Activated naive CD8-positive, alpha-beta T cell treated with anti-CD3 and anti-CD28 coated beads for 36 hours (primary cell): ENCODE data around the gene ETV6. TPM values are rescaled to one million over a fixed set of nuclear protein-coding genes. Genes with fewer than 3 reads are reported as not detected.

ENCODE experiments used
- DNase-seq: peaks from one replicate; pipeline ENCODE4 v3.0.0; 2021
- H3K27ac Mint-ChIP-seq: one replicate; pipeline ENCODE4 v1.8.0; 2022; ENCODE audit warnings: mild to moderate bottlenecking, moderate library complexity, mixed read lengths
- H3K27me3 Mint-ChIP-seq: one replicate; pipeline ENCODE4 v1.8.0; 2022; ENCODE audit warnings: mild to moderate bottlenecking, mixed read lengths
- H3K36me3 Mint-ChIP-seq: one replicate; pipeline ENCODE4 v1.8.0; 2021; ENCODE audit warnings: mild to moderate bottlenecking, mixed read lengths
- H3K4me1 Mint-ChIP-seq: one replicate; pipeline ENCODE4 v1.8.0; 2021; ENCODE audit warnings: mixed read lengths
- H3K4me3 Mint-ChIP-seq: one replicate; pipeline ENCODE4 v1.8.0; 2022; ENCODE audit warnings: mild to moderate bottlenecking, moderate library complexity, mixed read lengths
- H3K9me3 Mint-ChIP-seq: one replicate; pipeline ENCODE4 v1.8.0; 2022; ENCODE audit warnings: mixed read lengths
- total RNA-seq, 2 experiments: library from RNA; stranded (reverse); gene quantifications; one replicate each; pipeline ENCODE4 v1.2.3, GENCODE V29; 2021

Gene ETV6
- total RNA-seq, 2 experiments from 2014 or later: 21.6 to 23.7 TPM

- DNase-seq: no peak
- Mint-ChIP-seq H3K27ac (no peak overlapping the region), H3K36me3 (peaks cover 11% of the 10 kb centered on the region), H3K4me1 (peaks cover 13% of the 10 kb centered on the region), H3K27me3 (no peaks in the 10 kb centered on the region), H3K9me3 (no peaks in the 10 kb centered on the region), H3K4me3 (no peak overlapping the region)
Observed at GRCh38 chr12:11688379-11688778, 38.9 kb downstream of the ETV6 start.

- H3K36me3 Mint-ChIP-seq: peaks cover 11% of the 10 kb centered on the region
- H3K9me3 Mint-ChIP-seq: no peaks in the 10 kb centered on the region
- no peak overlapping the region for H3K4me3 Mint-ChIP-seq
- H3K27ac Mint-ChIP-seq: no peak overlapping the region
- no peaks in the 10 kb centered on the region for H3K27me3 Mint-ChIP-seq
- H3K4me1 Mint-ChIP-seq: peaks cover 10% of the 10 kb centered on the region
- no peak for DNase-seq
Observed at GRCh38 chr12:11688831-11689230, 39.4 kb downstream of the ETV6 start.

GRCh38 chr12:11689591-11690186 is 40.2 kb downstream of the ETV6 start:
- peaks cover 10% of the 10 kb centered on the region for H3K4me1 Mint-ChIP-seq
- H3K9me3 Mint-ChIP-seq: no peaks in the 10 kb centered on the region
- H3K36me3 Mint-ChIP-seq: peaks cover 13% of the 10 kb centered on the region

GRCh38 chr12:11693067-11693466 is 43.6 kb downstream of the ETV6 start:
- Mint-ChIP-seq H3K36me3 (peaks cover 28% of the 10 kb centered on the region), H3K27me3 (no peaks in the 10 kb centered on the region), H3K4me1 (peaks cover 13% of the 10 kb centered on the region), H3K9me3 (peaks cover 2% of the 10 kb centered on the region), H3K27ac (no peak overlapping the region), H3K4me3 (no peak overlapping the region)
- DNase-seq: no peak

More at GRCh38 chr12:11689591-11690186, 40.2 kb downstream of the ETV6 start:
- Mint-ChIP-seq H3K4me3 (no peak overlapping the region), H3K27ac (no peak overlapping the region), H3K27me3 (no peaks in the 10 kb centered on the region)
- DNase-seq: no peak

GRCh38 chr12:11693601-11694000 is 44.1 kb downstream of the ETV6 start:
- no peak overlapping the region for H3K27ac Mint-ChIP-seq
- no peak for DNase-seq
- H3K36me3 Mint-ChIP-seq: peaks cover 29% of the 10 kb centered on the region
- H3K27me3 Mint-ChIP-seq: no peaks in the 10 kb centered on the region
- H3K4me1 Mint-ChIP-seq: peaks cover 16% of the 10 kb centered on the region
- no peak overlapping the region for H3K4me3 Mint-ChIP-seq
- peaks cover 2% of the 10 kb centered on the region for H3K9me3 Mint-ChIP-seq

GRCh38 chr12:11694528-11694927 is 45.1 kb downstream of the ETV6 start:
- no peaks in the 10 kb centered on the region for H3K27me3 Mint-ChIP-seq
- H3K27ac Mint-ChIP-seq: no peak overlapping the region
- peaks cover 29% of the 10 kb centered on the region for H3K36me3 Mint-ChIP-seq
- H3K4me1 Mint-ChIP-seq: peaks cover 14% of the 10 kb centered on the region
- H3K9me3 Mint-ChIP-seq: peaks cover 2% of the 10 kb centered on the region
- H3K4me3 Mint-ChIP-seq: no peak overlapping the region
- no peak for DNase-seq

- H3K27me3 Mint-ChIP-seq: no peaks in the 10 kb centered on the region
- H3K9me3 Mint-ChIP-seq: peaks cover 2% of the 10 kb centered on the region
- H3K27ac Mint-ChIP-seq: no peak overlapping the region
- no peak overlapping the region for H3K4me3 Mint-ChIP-seq
- DNase-seq: no peak
- H3K36me3 Mint-ChIP-seq: peaks cover 26% of the 10 kb centered on the region
- peaks cover 10% of the 10 kb centered on the region for H3K4me1 Mint-ChIP-seq
Observed at GRCh38 chr12:11695321-11695720, 45.8 kb downstream of the ETV6 start.

- no peak overlapping the region for H3K27ac Mint-ChIP-seq
- H3K9me3 Mint-ChIP-seq: peaks cover 2% of the 10 kb centered on the region
- peaks cover 23% of the 10 kb centered on the region for H3K36me3 Mint-ChIP-seq
- H3K4me1 Mint-ChIP-seq: peaks cover 10% of the 10 kb centered on the region
- no peaks in the 10 kb centered on the region for H3K27me3 Mint-ChIP-seq
- H3K4me3 Mint-ChIP-seq: no peak overlapping the region
- no peak for DNase-seq
Observed at GRCh38 chr12:11696084-11696483, 46.6 kb downstream of the ETV6 start.

GRCh38 chr12:11697131-11697530 is 47.7 kb downstream of the ETV6 start:
- DNase-seq: no peak
- H3K9me3 Mint-ChIP-seq: peaks cover 2% of the 10 kb centered on the region
- H3K27me3 Mint-ChIP-seq: no peaks in the 10 kb centered on the region
- H3K4me1 Mint-ChIP-seq: peaks cover 19% of the 10 kb centered on the region
- H3K4me3 Mint-ChIP-seq: no peak overlapping the region
- peaks cover 30% of the 10 kb centered on the region for H3K36me3 Mint-ChIP-seq
- no peak overlapping the region for H3K27ac Mint-ChIP-seq

GRCh38 chr12:11697670-11698387 is 48.4 kb downstream of the ETV6 start:
- no peak for DNase-seq
- Mint-ChIP-seq H3K4me3 (no peak overlapping the region), H3K36me3 (peaks cover 27% of the 10 kb centered on the region), H3K27ac (no peak overlapping the region), H3K4me1 (peaks cover 24% of the 10 kb centered on the region), H3K27me3 (no peaks in the 10 kb centered on the region), H3K9me3 (peaks cover 2% of the 10 kb centered on the region)

GRCh38 chr12:11698729-11699128 is 49.3 kb downstream of the ETV6 start:
- Mint-ChIP-seq H3K4me3 (no peak overlapping the region), H3K27me3 (no peaks in the 10 kb centered on the region), H3K27ac (no peak overlapping the region), H3K9me3 (peaks cover 2% of the 10 kb centered on the region), H3K4me1 (peaks cover 32% of the 10 kb centered on the region), H3K36me3 (peaks cover 30% of the 10 kb centered on the region)
- no peak for DNase-seq

- H3K9me3 Mint-ChIP-seq: peaks cover 4% of the 10 kb centered on the region
- peaks cover 37% of the 10 kb centered on the region for H3K4me1 Mint-ChIP-seq
- H3K36me3 Mint-ChIP-seq: peaks cover 28% of the 10 kb centered on the region
- no peaks in the 10 kb centered on the region for H3K27me3 Mint-ChIP-seq
- DNase-seq: no peak
- peak overlapping the region; percentile 4 for H3K27ac Mint-ChIP-seq
- no peak overlapping the region for H3K4me3 Mint-ChIP-seq
Observed at GRCh38 chr12:11701433-11701832, 52.0 kb downstream of the ETV6 start.

- H3K27me3 Mint-ChIP-seq: no peaks in the 10 kb centered on the region
- peaks cover 22% of the 10 kb centered on the region for H3K36me3 Mint-ChIP-seq
- peak; percentile 27 for DNase-seq
- no peak overlapping the region for H3K4me3 Mint-ChIP-seq
- peak overlapping the region; percentile 64 for H3K27ac Mint-ChIP-seq
- peaks cover 36% of the 10 kb centered on the region for H3K4me1 Mint-ChIP-seq
- peaks cover 2% of the 10 kb centered on the region for H3K9me3 Mint-ChIP-seq
Observed at GRCh38 chr12:11702959-11703358, 53.5 kb downstream of the ETV6 start.

- no peak for DNase-seq
- H3K27ac Mint-ChIP-seq: peak overlapping the region; percentile 25
- no peaks in the 10 kb centered on the region for H3K27me3 Mint-ChIP-seq
- H3K4me3 Mint-ChIP-seq: no peak overlapping the region
- H3K36me3 Mint-ChIP-seq: peaks cover 20% of the 10 kb centered on the region
- peaks cover 32% of the 10 kb centered on the region for H3K4me1 Mint-ChIP-seq
- peaks cover 2% of the 10 kb centered on the region for H3K9me3 Mint-ChIP-seq
Observed at GRCh38 chr12:11703378-11703777, 53.9 kb downstream of the ETV6 start.

GRCh38 chr12:11704089-11704488 is 54.6 kb downstream of the ETV6 start:
- DNase-seq: no peak
- peak overlapping the region; percentile 63 for H3K27ac Mint-ChIP-seq
- H3K9me3 Mint-ChIP-seq: peaks cover 2% of the 10 kb centered on the region
- peaks cover 30% of the 10 kb centered on the region for H3K4me1 Mint-ChIP-seq
- peaks cover 18% of the 10 kb centered on the region for H3K36me3 Mint-ChIP-seq
- H3K4me3 Mint-ChIP-seq: no peak overlapping the region
- H3K27me3 Mint-ChIP-seq: no peaks in the 10 kb centered on the region

GRCh38 chr12:11705010-11705409 is 55.5 kb downstream of the ETV6 start:
- peaks cover 18% of the 10 kb centered on the region for H3K36me3 Mint-ChIP-seq
- H3K4me1 Mint-ChIP-seq: peaks cover 31% of the 10 kb centered on the region
- DNase-seq: no peak
- no peaks in the 10 kb centered on the region for H3K27me3 Mint-ChIP-seq
- no peak overlapping the region for H3K4me3 Mint-ChIP-seq
- H3K9me3 Mint-ChIP-seq: peaks cover 2% of the 10 kb centered on the region
- no peak overlapping the region for H3K27ac Mint-ChIP-seq
